ENCODE results near the gene ASAP2. TPM values are rescaled to one million over a fixed set of nuclear protein-coding genes. Genes with fewer than 3 reads are reported as not detected.

ASAP2 gene
- total RNA-seq: 32.2 TPM

- DNase-seq (ENCODE audit: low spot score in 2 of 2) (peak; percentile 90 to 94), FAIRE-seq (no peak)
These were observed at the start of gene ASAP2 for GRCh38 chr2:9205963-9206948. Gene ASAP2 (plus strand): TSS chr2:9206812. CDS start chr2:9207105, 293 bp downstream.

DNA sequence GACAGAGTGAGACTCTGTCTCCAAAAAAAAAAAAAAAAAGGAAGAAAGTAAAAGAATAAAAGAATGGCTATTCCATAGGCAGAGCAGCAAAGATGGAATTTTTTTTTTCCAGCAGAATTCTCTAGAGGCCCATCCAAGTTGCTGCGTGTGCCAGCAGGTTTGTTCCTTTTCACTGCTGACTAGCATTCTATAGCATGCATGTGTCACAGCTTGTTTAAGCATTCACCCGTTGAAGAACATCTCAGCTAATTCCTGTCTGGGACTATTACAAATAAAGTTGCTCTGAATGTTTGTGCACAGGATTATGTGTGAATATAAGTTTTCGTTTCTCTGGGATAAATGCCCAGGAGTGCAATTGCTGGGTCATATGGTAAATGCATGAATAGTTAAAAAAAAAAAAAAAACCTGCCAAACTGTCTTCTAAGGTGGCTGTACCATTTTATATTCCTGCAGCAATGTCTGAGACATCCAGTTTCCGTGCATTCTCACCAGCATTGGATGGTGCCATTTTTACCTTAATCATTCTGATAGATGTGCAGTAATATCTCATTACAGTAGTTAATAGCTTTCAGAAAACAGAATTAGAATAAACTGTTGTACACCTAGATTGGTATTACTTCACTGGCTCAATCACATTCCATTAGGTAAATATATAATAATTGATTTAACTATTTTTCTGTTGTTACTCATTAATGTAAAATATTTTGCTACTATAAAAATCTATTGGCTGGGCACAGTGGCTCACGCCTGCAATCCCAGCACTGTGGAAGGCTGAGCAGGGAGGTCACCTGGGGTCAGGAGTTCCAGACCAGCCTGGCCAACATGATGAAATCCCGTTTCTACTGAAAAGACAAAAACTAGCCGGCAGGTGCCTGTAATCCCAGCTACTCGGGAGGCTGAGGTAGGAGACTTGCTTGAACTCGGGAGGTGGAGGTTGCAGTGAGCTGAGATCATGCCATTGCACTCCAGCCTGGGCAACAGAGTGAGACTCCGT is 47.5 kb upstream of the ASAP2 start:
- FAIRE-seq: no peak
- no peak for DNase-seq (ENCODE audit: low spot score in 2 of 2)

GRCh38 chr2:9160732-9161131 is 45.9 kb upstream of the ASAP2 start:
- FAIRE-seq (no peak), DNase-seq (ENCODE audit: low spot score in 2 of 2) (no peak)

- FAIRE-seq: no peak
- DNase-seq (ENCODE audit: low spot score in 2 of 2): no peak
These were observed 43.8 kb upstream of the ASAP2 start for GRCh38 chr2:9162841-9163240.

DNA sequence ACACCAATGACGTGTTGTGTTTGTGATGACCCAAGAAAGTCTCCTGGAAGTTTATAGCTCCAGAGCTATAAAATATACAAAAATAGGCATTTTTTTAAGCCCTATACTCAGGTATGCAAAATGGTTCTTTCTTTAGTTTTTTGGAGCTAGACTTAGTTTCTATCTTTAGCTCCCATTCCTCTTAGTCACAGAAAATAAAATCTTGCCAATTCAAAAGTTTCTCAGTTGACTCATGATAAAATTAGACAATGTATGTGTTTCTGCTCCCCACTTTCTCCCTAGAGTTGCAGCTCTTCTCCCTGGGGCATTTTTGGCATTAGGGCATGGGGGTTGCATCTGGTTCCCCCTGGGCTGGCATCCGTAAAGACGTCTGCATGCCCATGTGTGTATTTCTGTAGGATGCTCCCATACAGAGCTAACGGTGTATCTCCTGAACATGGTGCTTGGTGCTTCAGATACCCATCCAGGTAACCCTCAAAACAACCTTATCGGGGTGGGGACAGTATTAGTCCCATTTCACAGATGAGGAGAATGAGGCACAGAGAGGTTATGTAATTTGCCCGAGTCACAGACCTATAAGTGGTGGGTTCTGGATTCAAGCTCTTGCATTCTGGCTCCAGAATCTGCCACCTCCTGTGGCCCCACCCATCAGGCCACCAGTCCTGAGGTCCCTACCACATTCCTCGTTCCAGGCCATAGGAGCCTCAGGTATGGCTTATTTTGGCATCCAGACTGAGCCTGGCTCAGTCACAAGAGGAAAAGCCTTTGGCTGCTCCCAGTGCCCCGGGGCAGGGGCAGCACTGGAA is 43.1 kb upstream of the ASAP2 start:
- DNase-seq (ENCODE audit: low spot score in 2 of 2) (no peak), FAIRE-seq (no peak)

- DNase-seq (ENCODE audit: low spot score in 2 of 2) (no peak), FAIRE-seq (no peak)
These were observed 42.5 kb upstream of the ASAP2 start for GRCh38 chr2:9164112-9164608.

DNA sequence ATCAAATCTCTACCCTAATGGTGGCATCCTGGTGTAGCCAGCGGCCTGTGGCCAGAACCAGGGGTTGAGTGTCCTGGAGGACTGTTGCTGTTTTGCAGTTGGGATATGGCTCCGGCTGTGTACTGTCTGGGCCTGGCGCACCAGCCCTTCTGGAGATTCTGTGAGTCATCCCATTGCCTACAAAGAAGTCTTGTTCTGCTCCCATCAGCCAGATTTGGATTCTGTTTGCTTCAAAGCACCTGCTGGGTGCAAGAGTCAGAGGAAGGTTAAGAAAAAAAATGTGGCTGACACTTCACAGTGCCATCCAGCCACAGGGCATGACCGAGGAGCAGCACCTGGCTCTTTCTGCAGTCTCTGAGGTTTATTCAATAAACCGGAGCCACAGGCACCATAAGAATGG is 41.0 kb upstream of the ASAP2 start:
- FAIRE-seq: no peak
- DNase-seq (ENCODE audit: low spot score in 2 of 2): peak in 1 of 2 donors; percentile 44

- no peak for FAIRE-seq
- no peak for DNase-seq (ENCODE audit: low spot score in 2 of 2)
These were observed 39.8 kb upstream of the ASAP2 start for GRCh38 chr2:9166579-9167377.

DNA sequence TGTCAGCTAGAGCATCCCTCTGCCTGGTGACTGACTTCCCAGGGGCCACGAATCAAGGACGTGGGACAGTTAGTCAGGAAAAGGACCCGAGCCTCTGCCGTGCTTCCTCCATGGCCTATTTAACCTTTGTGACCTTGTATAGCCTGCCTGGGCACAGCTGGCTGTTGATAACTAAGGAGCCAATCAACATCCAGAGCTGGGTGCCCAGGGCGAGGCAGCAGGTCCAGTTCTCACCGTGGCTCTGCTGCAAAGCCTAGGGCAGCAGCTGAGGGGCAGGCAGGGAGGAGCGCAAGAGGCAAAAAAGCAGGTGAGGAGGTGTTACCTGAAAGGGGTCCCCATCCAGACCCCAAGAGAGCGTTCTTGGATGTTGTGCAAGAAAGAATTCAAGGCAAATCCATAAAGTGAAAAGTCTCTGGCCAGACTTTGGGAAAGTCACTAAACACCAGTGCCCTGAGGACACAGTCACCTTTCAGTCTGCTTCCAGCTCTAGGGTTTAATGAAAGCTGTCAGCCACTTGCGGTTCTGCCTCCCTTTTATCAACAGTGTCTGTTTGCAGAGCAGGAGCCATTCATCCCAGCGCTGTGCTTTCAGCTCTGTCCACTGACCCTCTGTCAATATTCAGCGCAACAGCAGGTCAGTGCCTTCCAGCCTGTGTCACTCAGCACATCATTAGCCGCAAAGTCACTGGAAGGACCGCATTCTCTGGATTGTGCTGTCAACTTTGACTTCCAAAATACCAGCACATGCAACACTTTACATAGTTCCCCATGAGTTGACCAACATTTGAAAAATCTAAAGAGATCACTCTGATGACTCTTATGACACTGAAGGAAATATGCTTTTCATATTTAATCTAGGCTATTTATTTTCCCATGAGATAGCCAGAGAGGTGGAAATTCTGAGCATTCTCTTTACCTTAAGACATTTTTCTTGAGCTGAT is 38.6 kb upstream of the ASAP2 start:
- FAIRE-seq (no peak), DNase-seq (ENCODE audit: low spot score in 2 of 2) (no peak)

GRCh38 chr2:9168821-9169221 is 37.8 kb upstream of the ASAP2 start:
- DNase-seq (ENCODE audit: low spot score in 2 of 2) (no peak), FAIRE-seq (no peak)

DNA sequence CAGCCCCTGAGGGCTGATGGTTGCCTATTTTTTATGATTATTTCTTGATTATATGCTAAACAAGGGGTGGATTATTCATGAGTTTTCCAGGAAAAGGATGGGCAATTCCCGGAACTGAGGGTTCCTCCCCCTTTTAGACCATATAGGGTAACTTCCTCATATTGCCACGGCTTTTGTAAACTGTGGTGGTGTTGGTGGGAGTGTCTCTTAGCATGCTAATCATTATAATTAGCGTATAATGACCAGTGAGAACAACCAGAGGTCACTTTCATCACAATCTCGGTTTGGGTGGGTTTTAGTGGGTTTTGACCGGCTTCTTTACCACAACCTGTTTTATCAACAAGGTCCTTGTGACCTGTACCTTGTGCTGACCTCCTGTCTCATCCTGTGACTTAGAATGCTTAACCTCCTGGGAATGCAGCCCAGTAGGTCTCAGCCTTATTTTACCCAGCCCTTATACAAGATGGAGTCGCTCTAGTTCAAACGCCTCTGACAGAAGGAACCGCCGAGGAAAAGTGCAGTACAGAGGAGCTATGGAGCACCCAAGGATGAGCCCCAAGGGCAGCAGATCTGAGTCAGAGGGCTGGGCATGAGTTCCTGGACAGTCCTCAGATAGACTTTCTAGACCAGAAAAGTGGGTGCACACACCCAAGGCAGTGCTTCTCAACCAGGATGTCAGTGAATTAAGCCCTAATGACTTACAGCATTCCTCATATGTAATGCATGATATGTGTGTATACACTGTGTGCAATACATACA is 37.1 kb upstream of the ASAP2 start:
- FAIRE-seq: no peak

DNA sequence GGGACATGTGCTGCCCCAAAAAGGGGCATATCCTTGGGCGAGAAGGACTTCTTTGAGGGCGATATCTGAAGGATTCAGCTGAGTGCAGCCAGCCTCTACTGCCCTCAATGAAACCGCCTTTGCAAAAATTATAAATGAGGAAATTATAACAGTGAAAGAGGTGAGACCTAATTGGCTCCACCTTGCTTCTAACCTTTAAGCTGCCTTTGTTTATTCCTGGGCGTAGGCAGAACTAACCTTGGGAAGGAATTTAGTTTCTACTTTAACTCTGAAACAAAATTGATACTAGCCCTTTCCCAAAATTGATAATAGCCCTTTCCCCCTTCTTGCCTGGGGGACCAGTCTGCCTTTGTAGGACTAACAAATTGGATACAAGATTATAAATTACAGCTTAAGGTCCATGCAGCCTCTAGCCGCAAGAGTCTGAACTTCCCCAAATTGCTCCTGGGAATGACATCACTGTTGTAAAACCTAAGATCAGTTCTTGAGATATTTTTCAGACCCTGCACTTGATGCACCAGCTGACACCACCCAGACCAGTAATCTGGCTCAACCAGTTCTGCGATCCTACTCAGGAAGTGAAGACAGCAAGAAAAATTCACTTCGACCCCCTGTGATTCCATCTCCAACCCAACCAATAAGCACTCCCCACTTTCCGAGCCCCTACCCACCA is 36.0 kb upstream of the ASAP2 start:
- no peak for FAIRE-seq

More for the DNA sequence above, 37.1 kb upstream of the ASAP2 start:
- no peak for DNase-seq (ENCODE audit: low spot score in 2 of 2)

DNA sequence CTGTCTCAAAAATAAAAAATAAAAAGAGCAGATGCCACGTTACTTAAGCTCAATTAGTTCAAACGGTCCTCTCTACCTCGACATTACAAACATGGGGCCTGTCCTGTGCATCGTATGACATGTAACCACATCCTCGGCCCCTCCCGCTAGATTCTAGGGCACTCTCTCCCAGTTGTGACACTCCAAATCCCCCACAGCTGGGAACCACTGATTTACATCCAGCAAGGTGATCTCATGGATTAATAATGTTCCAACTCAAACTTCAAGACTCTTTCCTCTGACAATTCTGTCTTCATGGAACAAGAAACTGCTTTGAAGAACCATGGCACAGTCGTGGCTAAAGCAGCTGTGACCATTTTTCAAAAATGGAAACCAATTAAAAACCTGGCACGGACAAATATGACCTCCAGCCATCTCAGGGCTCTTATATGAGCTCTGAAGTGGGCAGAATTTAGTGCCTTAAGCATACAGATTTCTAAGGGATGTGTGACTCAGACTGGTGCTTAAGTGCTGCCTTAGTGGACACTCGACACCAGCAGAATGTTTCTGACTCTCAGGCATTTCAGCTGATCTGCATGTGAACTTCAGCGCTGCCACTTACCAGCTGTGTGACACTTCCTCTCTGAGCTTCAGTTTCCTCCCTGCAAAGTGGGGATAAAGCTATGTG is 31.7 kb upstream of the ASAP2 start:
- no peak for DNase-seq (ENCODE audit: low spot score in 2 of 2)
- no peak for FAIRE-seq

More for the DNA sequence above, 36.0 kb upstream of the ASAP2 start:
- no peak for DNase-seq (ENCODE audit: low spot score in 2 of 2)

DNA sequence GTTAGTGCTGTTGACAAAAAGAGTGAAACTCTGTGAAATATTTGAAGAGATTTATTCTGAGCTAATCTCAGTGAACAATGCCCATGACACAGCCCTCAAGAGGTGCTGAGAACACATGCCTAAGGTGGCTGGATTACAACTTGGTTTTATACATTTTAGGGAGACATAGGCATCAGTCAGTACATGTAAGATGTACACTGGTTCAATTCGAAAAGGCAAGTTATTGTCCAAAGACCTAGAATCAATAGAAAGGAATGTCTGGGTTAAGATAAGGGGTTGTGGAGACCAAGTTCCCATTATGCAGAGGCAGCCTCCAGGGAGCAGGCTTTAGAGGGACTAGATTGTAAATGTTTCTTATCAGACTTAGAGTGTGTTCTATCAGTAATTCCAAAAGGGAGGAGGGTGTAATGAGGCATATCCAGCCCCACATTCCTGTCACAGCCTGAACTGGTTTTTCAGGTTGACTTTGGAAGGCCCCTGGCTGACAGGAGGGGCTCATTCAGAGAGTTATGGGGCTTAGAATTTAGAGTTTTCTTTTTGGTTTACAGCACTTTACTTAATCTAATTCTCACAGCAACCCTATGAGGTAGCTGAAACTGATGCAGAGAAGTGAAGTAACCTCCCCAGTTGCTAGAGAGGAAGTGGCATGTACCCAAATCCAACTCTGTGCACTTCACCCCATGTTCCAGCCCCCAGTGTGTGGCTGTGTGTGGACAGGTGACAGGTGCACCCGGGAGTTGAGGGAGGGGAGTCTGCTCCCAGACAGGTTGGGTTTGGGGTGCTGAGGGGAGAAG is 28.3 kb upstream of the ASAP2 start:
- FAIRE-seq: no peak

DNA sequence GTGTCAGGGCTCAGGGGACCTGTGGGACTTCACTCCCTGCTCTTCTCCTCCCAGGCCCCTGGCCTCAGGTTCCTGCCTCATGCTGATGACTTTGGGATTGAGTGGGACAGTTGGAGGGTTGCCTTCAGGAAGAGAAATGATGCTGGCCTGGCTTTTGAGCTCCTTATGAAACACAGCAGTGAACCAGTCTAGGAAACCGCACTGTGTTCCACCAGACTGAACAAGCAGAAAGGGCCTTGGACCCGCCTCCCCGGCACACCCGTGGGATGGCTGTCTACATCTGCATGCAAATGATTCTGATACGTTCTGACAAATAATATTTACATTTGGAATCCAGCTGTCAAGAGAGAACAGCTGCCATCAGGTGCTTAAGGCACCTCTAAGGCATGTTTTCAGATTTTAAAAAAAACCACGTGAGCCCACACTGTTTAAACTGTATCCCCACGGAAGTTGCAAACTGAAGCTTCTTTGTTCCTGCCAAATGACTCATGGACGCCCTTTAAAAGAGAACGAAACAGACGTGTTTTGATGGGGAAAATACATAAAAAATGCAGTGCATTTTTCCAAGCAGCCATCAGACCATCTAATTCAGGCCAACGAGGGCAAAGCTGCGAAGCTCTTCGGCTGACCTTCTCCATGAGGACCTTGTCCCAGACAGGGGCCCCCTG is 27.6 kb upstream of the ASAP2 start:
- FAIRE-seq (no peak), DNase-seq (ENCODE audit: low spot score in 2 of 2) (peak in 1 of 2 donors; percentile 42)

More for the DNA sequence above, 28.3 kb upstream of the ASAP2 start:
- DNase-seq (ENCODE audit: low spot score in 2 of 2): no peak

Measured in frontal cortex (tissue), 4 donors.